Panc1 (cell line): ENCODE results near the gene CYB561D1. TPM values are rescaled to one million over a fixed set of nuclear protein-coding genes. Genes with fewer than 3 reads are reported as not detected.

ENCODE experiments used
- ATAC-seq: fragments of 200-7000 bp; cut with Tn5 transposase; 2 replicates; pipeline ENCODE4 v1.9.1; 2020; ENCODE audit warnings: mild to moderate bottlenecking, moderate library complexity
- BruUV-seq: library from RNA; stranded (reverse); fragments of 400-500 nt; replicated peaks from 2 replicates; lab custom pipeline; 2021; lab: Mats Ljungman, UMichigan
- CTCF ChIA-PET: fragments of 300-600 bp; sonication (Branson Sonifier 250); formaldehyde crosslinking; loops from one replicate; lab custom pipeline; 2022; ENCODE audit warnings: antibody characterized with exemption; lab: Charles Lee
- POLR2A ChIA-PET: fragments of 300-600 bp; sonication (Branson Sonifier 250); formaldehyde crosslinking; loops from one replicate; lab custom pipeline; 2022; ENCODE audit warnings: antibody characterized with exemption; lab: Charles Lee
- DNase-seq: peaks from one replicate; pipeline ENCODE4 v3.0.0-alpha.2; 2010; ENCODE audit warnings: low read depth, low spot score
- H3K27ac ChIP-seq: 2 replicates; pipeline ENCODE4 v1.5.1; 2011; ENCODE audit warnings: mild to moderate bottlenecking, low read length, inconsistent platforms
- H3K27me3 ChIP-seq: fragments of 200-500 bp; sonication (Bioruptor generic); 2 replicates; pipeline ENCODE4 v1.6.0; 2014; ENCODE audit warnings: low read length, inconsistent platforms; ENCODE audit not compliant: control insufficient read depth, insufficient read depth
- H3K36me3 ChIP-seq: fragments of 200-500 bp; sonication (Bioruptor generic); 2 replicates; pipeline ENCODE4 v1.5.1; 2014; ENCODE audit warnings: inconsistent platforms, mild to moderate bottlenecking, low read length, moderate library complexity; ENCODE audit not compliant: control insufficient read depth, insufficient read depth
- H3K4me1 ChIP-seq: 2 replicates; pipeline ENCODE4 v1.5.1; 2011; ENCODE audit warnings: inconsistent platforms, mild to moderate bottlenecking, low read length, moderate library complexity; ENCODE audit not compliant: control insufficient read depth, insufficient read depth
- H3K4me3 ChIP-seq, 2 experiments: 2 replicates each; pipeline ENCODE4 v1.5.1; 2011 to 2012; ENCODE audit warnings: low read depth in 2 of 2, low read length in 2 of 2, mild to moderate bottlenecking in 2 of 2, inconsistent platforms in 1 of 2, moderate library complexity in 1 of 2
- H3K9me3 ChIP-seq: fragments of 200-500 bp; sonication (Bioruptor generic); 2 replicates; pipeline ENCODE4 v1.5.1; 2014; ENCODE audit warnings: low read depth, mild to moderate bottlenecking, inconsistent platforms, low read length, moderate library complexity; ENCODE audit not compliant: control insufficient read depth, insufficient read depth
- POLR2AphosphoS5 ChIP-seq: IDR thresholded peaks from 2 replicates; pipeline ENCODE4 v1.6.1; 2012; ENCODE audit warnings: mild to moderate bottlenecking, low read depth, low read length, moderate library complexity
- SIN3A ChIP-seq: IDR thresholded peaks from 2 replicates; pipeline ENCODE4 v1.6.1; 2012; ENCODE audit warnings: low read depth, mild to moderate bottlenecking, low read length, moderate library complexity, borderline replicate concordance; ENCODE audit not compliant: insufficient read depth
- TCF7L2 ChIP-seq: IDR thresholded peaks from 2 replicates; pipeline ENCODE4 v1.6.1; 2011; ENCODE audit warnings: mild to moderate bottlenecking, low read depth, low read length, inconsistent platforms
- in situ Hi-C: cut with HindIII; loops from 2 replicates; pipeline ENCODE4 v1.10.0; 2016; ENCODE audit warnings: low sequenced_read_pairs, low pct_unique_long_range_greater_than_20kb
- intact Hi-C: fragments of 100-400 bp; cut with micrococcal nuclease; formaldehyde crosslinking; loops from one replicate; pipeline ENCODE4 v1.10.0; 2022; ENCODE audit not compliant: unreplicated experiment
- total RNA-seq: library from RNA; stranded (reverse); gene quantifications from one replicate; pipeline ENCODE4 v1.2.1, GENCODE V29; 2021; ENCODE audit not compliant: unreplicated experiment
- TF ChIP-seq, protein P1 (sequence below): fragments of 450-650 bp; IDR thresholded peaks from 2 replicates; pipeline ENCODE4 v1.5.1; 2017; ENCODE audit warnings: mild to moderate bottlenecking
- TF ChIP-seq, protein P2 (sequence below), 2 experiments: IDR thresholded peaks; 2 replicates each; pipeline ENCODE4 v1.6.1; 2011 to 2012; ENCODE audit warnings: low read depth in 2 of 2, control low read depth in 1 of 2, low read length in 1 of 2, mild to moderate bottlenecking in 1 of 2, moderate library complexity in 1 of 2; ENCODE audit not compliant: insufficient read depth in 1 of 2

CYB561D1 gene
- total RNA-seq, 1 experiment from 2014 or later = 4.5 TPM

DNA sequence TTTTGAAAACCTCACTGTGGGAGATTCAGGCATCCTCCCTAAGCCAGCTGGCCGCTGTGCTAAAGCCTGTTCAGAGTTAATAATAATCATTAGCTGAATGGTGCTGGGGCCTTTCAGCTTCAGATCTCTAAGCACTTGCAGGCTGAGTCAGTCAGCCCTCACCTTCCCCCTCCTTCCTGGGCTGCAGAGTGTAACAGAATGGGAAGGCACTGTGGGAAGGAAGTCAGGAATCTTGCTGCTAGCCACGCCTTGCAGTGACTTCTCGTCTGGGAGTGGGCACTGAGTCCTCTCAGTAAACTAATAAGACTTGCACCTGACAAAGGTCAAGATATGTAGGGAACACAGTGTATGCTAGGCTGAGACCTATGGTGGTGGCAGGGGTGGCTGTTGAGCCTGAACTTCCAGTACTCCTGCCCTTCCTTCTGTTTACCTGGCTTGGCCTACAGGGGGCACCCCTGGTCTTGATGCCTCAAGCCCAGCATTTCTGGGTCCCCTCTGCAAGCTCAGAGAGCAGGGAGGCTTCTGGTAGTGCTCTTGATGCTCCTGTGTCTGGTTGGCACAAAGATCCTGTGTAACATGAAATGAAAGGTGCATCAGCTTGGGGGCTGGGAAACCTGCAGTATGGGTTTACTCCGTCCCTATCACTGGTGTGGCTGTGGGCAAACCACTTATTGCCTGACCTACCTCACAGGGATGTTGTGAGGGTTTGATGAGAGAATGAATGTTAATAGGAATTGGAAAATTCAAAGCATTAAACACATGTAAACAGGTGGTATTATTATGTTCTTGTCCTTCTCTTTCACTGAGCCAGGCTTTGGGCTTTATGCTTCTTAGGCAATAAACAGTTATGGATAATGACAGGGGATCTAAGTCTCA, 6.0 kb downstream of the CYB561D1 start:
- no peaks in the 10 kb centered on the region for H3K4me1 ChIP-seq
- no peak for DNase-seq
- H3K27me3 ChIP-seq = no peaks in the 10 kb centered on the region
- no peak overlapping the region for H3K4me3 ChIP-seq
- ATAC-seq = peak; percentile 73
- intact Hi-C loops = no loop called here
- ChIA-PET POLR2A (no interaction called here), CTCF (interaction anchor here (0.6 to 5.2 kb wide), 2 partner anchors 30 to 32 kb away, joined by 3 to 23 read pairs; no protein-coding TSS in a partner anchor)
- in situ Hi-C loops = no loop called here
- no peaks in the 10 kb centered on the region for H3K36me3 ChIP-seq
- no peak overlapping the region for H3K27ac ChIP-seq
- no peaks in the 10 kb centered on the region for H3K9me3 ChIP-seq
- TF ChIP-seq, protein P1, sequence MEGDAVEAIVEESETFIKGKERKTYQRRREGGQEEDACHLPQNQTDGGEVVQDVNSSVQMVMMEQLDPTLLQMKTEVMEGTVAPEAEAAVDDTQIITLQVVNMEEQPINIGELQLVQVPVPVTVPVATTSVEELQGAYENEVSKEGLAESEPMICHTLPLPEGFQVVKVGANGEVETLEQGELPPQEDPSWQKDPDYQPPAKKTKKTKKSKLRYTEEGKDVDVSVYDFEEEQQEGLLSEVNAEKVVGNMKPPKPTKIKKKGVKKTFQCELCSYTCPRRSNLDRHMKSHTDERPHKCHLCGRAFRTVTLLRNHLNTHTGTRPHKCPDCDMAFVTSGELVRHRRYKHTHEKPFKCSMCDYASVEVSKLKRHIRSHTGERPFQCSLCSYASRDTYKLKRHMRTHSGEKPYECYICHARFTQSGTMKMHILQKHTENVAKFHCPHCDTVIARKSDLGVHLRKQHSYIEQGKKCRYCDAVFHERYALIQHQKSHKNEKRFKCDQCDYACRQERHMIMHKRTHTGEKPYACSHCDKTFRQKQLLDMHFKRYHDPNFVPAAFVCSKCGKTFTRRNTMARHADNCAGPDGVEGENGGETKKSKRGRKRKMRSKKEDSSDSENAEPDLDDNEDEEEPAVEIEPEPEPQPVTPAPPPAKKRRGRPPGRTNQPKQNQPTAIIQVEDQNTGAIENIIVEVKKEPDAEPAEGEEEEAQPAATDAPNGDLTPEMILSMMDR = peak; percentile 70
- TF ChIP-seq SIN3A = no peak
- BruUV-seq = no TSS peak

DNA sequence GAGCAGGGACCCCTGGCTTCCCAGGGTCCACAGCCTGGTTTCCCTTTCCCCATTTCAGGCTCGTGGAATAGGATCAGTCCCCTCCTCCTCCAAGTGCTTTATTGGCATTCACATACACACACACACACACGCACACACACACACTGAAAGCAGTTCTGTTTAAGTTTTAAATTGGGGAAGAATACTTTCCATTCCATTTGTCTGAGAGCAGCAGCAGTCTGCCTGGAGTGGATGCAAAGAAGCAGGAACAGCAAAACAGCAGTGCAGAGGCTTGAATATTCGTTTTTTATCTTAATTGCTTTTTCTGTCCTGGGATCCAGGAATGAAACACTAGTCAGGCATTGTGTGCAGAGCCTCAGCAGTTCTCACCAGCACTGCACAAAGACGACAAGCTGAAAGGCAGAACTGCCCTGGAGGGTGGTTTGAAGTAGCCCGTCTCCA, 7.1 kb downstream of the CYB561D1 start:
- CTCF ChIA-PET = no interaction called here
- no peaks in the 10 kb centered on the region for H3K4me1 ChIP-seq
- no TSS peak for BruUV-seq
- TF ChIP-seq POLR2AphosphoS5 (no peak), TCF7L2 (no peak), SIN3A (no peak)
- TF ChIP-seq, protein P2, sequence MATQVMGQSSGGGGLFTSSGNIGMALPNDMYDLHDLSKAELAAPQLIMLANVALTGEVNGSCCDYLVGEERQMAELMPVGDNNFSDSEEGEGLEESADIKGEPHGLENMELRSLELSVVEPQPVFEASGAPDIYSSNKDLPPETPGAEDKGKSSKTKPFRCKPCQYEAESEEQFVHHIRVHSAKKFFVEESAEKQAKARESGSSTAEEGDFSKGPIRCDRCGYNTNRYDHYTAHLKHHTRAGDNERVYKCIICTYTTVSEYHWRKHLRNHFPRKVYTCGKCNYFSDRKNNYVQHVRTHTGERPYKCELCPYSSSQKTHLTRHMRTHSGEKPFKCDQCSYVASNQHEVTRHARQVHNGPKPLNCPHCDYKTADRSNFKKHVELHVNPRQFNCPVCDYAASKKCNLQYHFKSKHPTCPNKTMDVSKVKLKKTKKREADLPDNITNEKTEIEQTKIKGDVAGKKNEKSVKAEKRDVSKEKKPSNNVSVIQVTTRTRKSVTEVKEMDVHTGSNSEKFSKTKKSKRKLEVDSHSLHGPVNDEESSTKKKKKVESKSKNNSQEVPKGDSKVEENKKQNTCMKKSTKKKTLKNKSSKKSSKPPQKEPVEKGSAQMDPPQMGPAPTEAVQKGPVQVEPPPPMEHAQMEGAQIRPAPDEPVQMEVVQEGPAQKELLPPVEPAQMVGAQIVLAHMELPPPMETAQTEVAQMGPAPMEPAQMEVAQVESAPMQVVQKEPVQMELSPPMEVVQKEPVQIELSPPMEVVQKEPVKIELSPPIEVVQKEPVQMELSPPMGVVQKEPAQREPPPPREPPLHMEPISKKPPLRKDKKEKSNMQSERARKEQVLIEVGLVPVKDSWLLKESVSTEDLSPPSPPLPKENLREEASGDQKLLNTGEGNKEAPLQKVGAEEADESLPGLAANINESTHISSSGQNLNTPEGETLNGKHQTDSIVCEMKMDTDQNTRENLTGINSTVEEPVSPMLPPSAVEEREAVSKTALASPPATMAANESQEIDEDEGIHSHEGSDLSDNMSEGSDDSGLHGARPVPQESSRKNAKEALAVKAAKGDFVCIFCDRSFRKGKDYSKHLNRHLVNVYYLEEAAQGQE (IDR thresholded peaks at IDR 0.05; ENCODE audit: insufficient read depth in 1 of 2, low read depth in 2 of 2, low read length in 1 of 2) = no peak
- TF ChIP-seq, protein P1 = no peak
- in situ Hi-C loops (no loop called here), intact Hi-C loops (no loop called here)
- H3K4me3 ChIP-seq = no peak overlapping the region
- H3K36me3 ChIP-seq = no peaks in the 10 kb centered on the region
- no peak overlapping the region for H3K27ac ChIP-seq
- no peak for DNase-seq
- POLR2A ChIA-PET = interaction anchor here (0.6 kb wide), 1 partner anchor 14 kb away, joined by 7 read pairs; no protein-coding TSS in a partner anchor
- no peaks in the 10 kb centered on the region for H3K9me3 ChIP-seq
- no peaks in the 10 kb centered on the region for H3K27me3 ChIP-seq
- ATAC-seq = no peak
